Activated T-cell treated with anti-CD3 and anti-CD28 coated beads for 1 hour (primary cell): ENCODE data around the gene DNASE2B.

Experiments used
- DNase-seq: peaks from one replicate; pipeline ENCODE4 v3.0.0-alpha.2; 2020; ENCODE audit warnings: low read depth

Gene DNASE2B, protein sequence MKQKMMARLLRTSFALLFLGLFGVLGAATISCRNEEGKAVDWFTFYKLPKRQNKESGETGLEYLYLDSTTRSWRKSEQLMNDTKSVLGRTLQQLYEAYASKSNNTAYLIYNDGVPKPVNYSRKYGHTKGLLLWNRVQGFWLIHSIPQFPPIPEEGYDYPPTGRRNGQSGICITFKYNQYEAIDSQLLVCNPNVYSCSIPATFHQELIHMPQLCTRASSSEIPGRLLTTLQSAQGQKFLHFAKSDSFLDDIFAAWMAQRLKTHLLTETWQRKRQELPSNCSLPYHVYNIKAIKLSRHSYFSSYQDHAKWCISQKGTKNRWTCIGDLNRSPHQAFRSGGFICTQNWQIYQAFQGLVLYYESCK

GRCh38 chr1:84398175-84399155, at the start of gene DNASE2B:
Gene DNASE2B (plus strand): TSS chr1:84398484. CDS start chr1:84398565, 81 bp downstream.
- DNase-seq = no peak

DNA sequence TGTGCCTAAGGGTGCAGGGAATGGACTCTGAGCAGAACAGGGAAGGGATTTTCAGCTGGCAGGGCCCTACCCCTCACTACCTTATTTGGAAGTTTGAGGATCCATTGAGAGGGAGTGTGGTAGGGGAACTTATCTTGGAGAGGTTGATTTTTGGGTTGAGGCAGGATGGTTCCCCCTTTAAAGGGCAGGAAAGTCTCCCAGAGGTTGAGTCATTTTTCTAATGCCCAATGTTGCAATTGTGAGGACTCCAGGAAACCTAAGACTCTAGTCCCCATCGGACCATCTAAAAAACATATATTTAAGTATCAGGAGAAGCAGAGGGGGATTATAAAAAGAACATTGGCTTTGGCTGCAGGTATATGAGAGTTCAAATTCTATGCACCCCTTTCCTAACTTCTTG, 49.5 kb upstream of the DNASE2B start:
- no peak for DNase-seq

- DNase-seq = no peak
Observed at GRCh38 chr1:84350104-84350503, 48.2 kb upstream of the DNASE2B start.

GRCh38 chr1:84350550-84350949, 47.7 kb upstream of the DNASE2B start:
- no peak for DNase-seq

DNA sequence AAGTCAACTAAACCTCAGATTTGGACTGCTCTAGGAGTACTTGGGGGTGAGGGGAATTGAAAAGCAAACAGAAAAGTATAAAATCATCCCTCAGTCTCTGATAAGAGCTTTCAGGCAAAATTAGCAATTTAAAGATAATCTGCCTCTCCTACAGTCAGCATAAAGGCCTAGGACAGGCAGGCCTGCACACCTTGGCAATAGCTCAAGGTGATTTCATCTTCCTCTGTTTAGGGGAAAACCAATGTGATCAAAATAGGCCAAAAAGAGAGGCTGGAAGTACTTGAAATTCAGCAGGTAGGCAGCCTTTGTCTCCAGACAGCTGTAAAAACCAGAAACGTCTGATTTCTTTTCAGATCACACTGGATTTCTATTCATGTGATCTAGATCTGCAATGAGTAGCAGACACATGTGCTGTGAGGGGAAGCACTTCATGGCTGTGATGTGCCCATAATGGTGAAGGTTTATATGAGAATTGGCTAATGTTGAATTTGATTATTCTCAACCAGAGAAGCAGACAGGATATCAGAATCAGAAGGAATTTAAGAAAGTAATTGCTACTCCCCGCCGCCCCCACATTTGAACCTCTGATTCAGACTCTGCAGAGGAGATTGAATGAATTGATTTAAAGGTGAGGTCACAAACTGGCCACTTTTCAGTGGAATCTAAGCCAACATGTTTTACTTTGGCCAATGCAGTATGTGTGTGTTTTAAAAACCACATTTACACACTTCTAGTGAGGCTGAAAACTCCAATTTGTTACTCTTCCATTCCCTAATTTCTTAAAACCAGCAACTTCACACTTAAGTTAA, 45.8 kb upstream of the DNASE2B start:
- DNase-seq = no peak

GRCh38 chr1:84353695-84354094, 44.6 kb upstream of the DNASE2B start:
- no peak for DNase-seq

GRCh38 chr1:84355556-84355955, 42.7 kb upstream of the DNASE2B start:
- DNase-seq = no peak

GRCh38 chr1:84356881-84357280, 41.4 kb upstream of the DNASE2B start:
- DNase-seq = no peak

- no peak for DNase-seq
Observed at GRCh38 chr1:84358695-84359094, 39.6 kb upstream of the DNASE2B start.

GRCh38 chr1:84360316-84360715, 38.0 kb upstream of the DNASE2B start:
- DNase-seq = no peak

DNA sequence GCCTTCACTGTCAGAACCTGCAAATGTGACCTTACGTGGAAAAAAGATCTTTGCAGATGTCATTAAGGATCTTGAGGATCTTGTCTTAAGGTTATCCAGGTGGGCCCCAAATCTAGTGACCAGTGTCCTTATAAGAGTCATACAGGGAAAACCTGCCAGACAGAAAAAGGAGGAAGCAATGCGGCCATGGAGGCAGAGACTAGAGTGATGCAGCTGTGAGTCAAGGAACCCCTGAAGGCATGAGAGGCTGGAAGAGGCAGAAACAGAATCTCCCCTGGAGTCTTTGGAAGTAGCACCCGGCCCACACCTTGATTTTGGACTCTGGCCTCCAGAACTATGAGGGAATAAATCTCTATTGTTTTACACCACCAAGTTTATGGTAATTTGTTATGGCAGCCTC, 36.5 kb upstream of the DNASE2B start:
- no peak for DNase-seq

DNA sequence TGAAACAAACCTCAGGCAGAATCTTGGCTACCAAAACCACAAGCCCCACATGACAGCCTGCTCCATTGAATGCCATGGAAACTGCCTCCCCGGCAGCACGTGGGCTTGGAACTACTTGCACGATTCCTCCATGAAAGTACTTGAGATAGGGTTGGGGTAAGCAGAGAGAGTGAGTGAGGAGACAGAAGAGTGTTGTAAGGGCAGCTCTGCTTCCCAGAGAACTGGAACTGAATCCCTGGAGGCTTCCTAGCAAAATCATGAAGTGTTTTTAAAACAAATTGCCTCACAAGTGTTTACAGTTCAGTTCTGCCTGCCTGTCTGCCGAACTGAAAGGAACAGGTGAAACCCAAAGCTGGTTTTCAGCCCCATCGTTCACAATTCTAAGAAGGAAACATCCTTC, 35.3 kb upstream of the DNASE2B start:
- DNase-seq = no peak

- no peak for DNase-seq
Observed at GRCh38 chr1:84363622-84364021, 34.7 kb upstream of the DNASE2B start.

DNA sequence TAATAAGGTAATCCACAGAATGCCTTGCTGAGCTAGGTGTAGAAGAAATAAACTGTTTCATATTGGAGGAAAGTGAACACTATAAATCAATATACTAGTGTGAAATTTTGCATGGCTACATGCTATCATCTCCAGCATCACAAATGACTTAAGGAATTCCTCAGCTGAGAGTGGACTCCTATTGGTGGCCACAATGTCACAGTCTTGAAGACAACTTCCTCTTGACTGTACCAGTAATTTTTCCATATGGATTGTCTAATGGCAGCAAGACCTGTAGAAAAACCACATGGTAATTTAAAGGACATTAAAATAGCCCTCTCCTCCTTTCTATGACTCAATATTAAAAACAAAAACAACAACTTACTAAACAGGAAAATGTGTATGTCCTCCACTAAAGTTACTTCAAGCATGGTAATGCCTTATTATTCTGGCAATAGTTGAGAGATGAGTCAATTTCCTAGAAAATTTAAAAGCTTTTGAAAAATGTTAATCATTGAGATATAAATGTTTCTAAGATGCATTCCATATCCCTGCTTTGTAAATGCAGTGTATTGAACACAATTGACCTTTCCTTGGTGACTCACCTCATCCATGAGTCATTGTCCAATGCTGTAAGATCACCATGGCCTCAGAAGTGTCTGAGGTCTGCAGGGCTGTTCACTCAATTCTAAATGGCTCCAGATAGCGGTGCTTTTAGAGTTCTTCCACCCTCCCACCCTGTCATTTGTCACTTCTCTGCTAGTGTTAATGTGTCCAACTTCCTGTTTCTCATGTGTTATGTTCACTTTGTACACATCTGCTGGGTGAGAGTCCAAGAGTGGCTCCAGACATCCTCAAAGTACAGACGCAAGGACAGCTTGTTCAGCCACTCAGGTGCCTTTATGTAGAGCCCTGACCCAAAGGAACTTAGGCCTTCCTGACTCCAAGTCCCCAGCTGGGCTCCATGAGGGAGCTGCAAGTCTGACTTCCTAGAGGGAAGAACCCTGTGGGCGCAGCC, 32.8 kb upstream of the DNASE2B start:
- DNase-seq = no peak

DNA sequence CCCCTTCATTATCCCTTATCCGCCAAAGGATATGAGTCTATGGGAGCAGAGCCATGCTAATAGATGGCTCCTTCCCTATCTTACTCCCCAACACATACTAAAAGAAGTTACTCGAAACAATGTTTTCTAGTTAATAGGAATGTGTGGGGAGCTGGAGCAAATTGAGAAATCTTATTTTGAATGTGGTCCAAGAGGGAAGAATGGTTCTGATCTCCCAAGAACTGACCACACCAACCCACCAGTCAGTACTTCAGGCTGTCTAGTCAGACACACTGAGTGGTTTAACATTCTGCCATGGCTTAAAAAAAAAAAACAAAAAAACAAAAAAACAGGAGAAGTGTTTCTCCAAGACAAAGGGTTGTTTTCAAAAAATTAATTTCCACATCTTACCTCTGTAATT, 31.5 kb upstream of the DNASE2B start:
- no peak for DNase-seq

- no peak for DNase-seq
Observed at GRCh38 chr1:84367219-84367618, 31.1 kb upstream of the DNASE2B start.

DNA sequence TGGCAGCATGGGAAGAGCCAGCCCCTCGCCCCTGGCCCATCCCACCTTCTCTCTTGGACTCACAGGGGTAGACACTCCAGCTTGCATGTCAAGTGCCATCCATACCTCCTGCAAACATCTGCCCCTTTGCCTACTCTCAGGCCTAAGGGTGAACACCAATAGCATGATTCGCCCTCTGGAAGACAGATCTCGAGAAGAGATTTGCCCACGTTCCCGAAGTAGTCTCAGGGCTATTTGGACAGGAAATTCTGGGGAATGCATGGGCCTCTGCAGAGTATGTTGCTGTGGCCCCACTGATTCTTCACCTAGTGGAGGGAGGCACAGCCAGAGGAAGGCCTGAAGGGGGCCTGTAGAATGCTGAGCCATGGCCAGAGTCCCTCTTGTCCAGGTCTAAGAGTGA, 29.8 kb upstream of the DNASE2B start:
- DNase-seq = no peak

DNA sequence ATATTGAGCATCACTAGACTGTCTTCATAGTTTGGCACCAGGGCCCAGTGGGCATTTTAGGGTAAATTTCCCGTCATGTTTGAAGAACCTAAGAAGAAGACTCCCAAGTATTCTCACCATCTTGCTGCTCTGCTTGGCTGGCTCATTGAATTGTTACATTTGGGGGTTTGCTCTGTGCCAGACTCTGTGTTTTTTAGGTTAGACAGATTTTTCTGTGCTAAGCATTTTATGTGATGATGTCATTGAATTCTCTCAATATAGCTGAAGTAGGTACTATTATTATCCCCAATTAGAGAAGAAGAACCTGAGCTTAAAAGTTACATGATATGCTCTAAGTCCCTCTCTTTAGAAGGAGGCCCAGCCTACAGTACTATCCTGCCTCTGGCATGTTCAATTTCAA, 28.0 kb upstream of the DNASE2B start:
- DNase-seq = no peak

- no peak for DNase-seq
Observed at GRCh38 chr1:84370831-84371394, 27.4 kb upstream of the DNASE2B start.

DNA sequence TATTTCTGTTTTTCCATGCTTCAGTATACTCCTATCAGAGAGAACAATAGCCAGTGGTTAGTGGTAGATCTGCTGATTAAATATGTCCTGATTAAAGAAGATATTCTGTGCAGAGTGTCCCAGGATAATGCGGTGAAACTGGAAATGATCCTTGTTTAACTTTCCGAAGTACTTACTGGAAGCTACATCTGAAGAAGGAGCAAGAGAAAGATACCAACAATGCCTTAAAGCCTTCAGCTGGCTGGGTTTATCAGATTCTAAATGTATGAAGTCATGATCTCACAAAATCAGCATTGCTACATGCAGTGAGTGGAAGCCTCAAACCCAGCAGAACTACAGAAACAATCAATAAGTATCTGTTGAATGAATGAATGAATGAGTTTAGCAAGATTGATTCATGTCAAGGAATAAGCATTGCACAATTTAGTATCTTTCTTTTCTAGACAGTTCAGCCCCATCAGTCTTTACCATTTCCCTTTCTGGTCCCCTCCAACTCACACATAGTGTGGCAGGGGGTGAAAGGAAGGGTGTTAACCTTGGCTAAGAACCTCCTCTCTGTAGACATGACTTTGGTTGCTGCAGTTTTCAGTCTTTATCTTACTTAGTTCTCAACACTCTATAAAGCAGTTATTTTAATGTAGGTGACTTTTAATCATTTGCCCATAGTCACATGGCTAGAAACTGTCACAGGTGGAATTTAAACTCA, 24.7 kb upstream of the DNASE2B start:
- DNase-seq = no peak
